Psoas muscle (tissue), 8 donors: Measurements from ENCODE around the gene LEUTX. TPM values are rescaled to one million over a fixed set of nuclear protein-coding genes. Genes with fewer than 3 reads are reported as not detected.

ENCODE experiments used
- ATAC-seq, 4 donors: fragments of 200-7000 bp; cut with Tn5 transposase; one replicate each; pipeline ENCODE4 v1.9.1; 2020; ENCODE audit warnings: moderate library complexity in 3 of 4, mild to moderate bottlenecking in 2 of 4
- DNase-seq, 2 donors: peaks; one replicate each; pipeline ENCODE4 v3.0.0-alpha.2; 2020
- H3K27ac ChIP-seq: fragments of 200-600 bp; one replicate; pipeline ENCODE4 v1.8.0; 2022
- H3K27me3 ChIP-seq, 3 donors: fragments of 200-600 bp in 1 of 3; one replicate each; pipeline versions ENCODE4 v1.6.1 to v1.8.0; 2013 to 2022; ENCODE audit warnings: low read length in 2 of 3, mild to moderate bottlenecking in 2 of 3, moderate library complexity in 1 of 3; ENCODE audit not compliant: insufficient read depth in 3 of 3
- H3K36me3 ChIP-seq, 2 donors: fragments of 200-600 bp in 1 of 2; one replicate each; pipeline versions ENCODE4 v1.6.1 to v1.8.0; 2013 to 2022; ENCODE audit warnings: low read depth in 1 of 2, mild to moderate bottlenecking in 1 of 2, moderate library complexity in 1 of 2; ENCODE audit not compliant: insufficient read depth in 1 of 2
- H3K4me1 ChIP-seq: fragments of 200-600 bp; one replicate; pipeline ENCODE4 v1.8.0; 2022
- H3K4me3 ChIP-seq: fragments of 200-600 bp; one replicate; pipeline ENCODE4 v1.8.0; 2022; ENCODE audit warnings: mild to moderate bottlenecking
- H3K9me3 ChIP-seq: fragments of 200-600 bp; one replicate; pipeline ENCODE4 v1.8.0; 2022
- CTCF ChIP-seq: fragments of 200-600 bp; IDR thresholded peaks from one replicate; pipeline ENCODE4 v1.8.0; 2022; ENCODE audit warnings: antibody characterized with exemption
- WGBS, 3 donors: extraction: QIAGEN DNeasy Blood & Tissue Kit; methylation state at CpG; one replicate each; pipeline versions ENCODE4 v1.1.6 to v1.1.7; 2013; 5-methylcytosine and 5-hydroxymethylcytosine counted together
- intact Hi-C, 2 donors: fragments of 100-400 bp; cut with DNase I; formaldehyde crosslinking; loops; one replicate each; pipeline versions ENCODE4 v1.11.0 to v1.14.2; 2022
- polyA plus RNA-seq, 3 donors: library from polyadenylated mRNA; stranded (reverse); fragments of 200-250 nt; gene quantifications; one replicate each; pipeline ENCODE4 v1.2.3, GENCODE V29; 2013
- total RNA-seq, 4 donors: library from RNA; stranded (reverse); fragmentation: NEBNext Ultra II Directional in 2 of 4; extraction: Animal tissue kit (Norgen Biotek cat#: 25700) in 2 of 4; gene quantifications; one replicate each; pipeline versions ENCODE4 v1.2.1 to v1.2.4, GENCODE V29; 2021 to 2023
- donor health status: healthy with polysubstance abuse.
- donor health status: DM: no; HTN: no; CAD: no; lungs with moderate emphysema.
- donor health status: Bipolar disorder and iron deficiency.
- donor health status: healthy.
- donor health status: DM: yes; HTN: yes; CAD: no.
- donor health status: DM: no; HTN: no; CAD: no.
- donor health status: DM: no; HTN: no; CAD: no.
- donor health status: DM: yes; HTN: yes; CAD: no.

LEUTX gene
- total and polyA plus RNA-seq, 7 donors: not detected

GRCh38 chr19:39817888-39818561 is 39.4 kb downstream of the LEUTX start:
- H3K27ac ChIP-seq: peak overlapping the region; percentile 91
- peak overlapping the region; percentile 50 for H3K4me3 ChIP-seq
- ATAC-seq (peak; percentile 52 to 70 (median 54)), DNase-seq (peak in 1 of 2 donors; percentile 66)
- H3K9me3 ChIP-seq: no peaks in the 10 kb centered on the region
- no peak for TF ChIP-seq CTCF
- peaks cover 0 to 13% of the 10 kb centered on the region in 2 donors for H3K36me3 ChIP-seq
- 34 to 47% (median 37%) methylated on average over 12 of the region's 12 CpGs for WGBS, 3 donors
- no peaks in the 10 kb centered on the region for H3K27me3 ChIP-seq
- intact Hi-C loops: loop anchor here in 1 of 2 donors (1.0 kb wide), 1 partner anchor 15 kb away; no protein-coding TSS in a partner anchor
- peaks cover 55% of the 10 kb centered on the region for H3K4me1 ChIP-seq

- no peak for TF ChIP-seq CTCF
- peaks cover 50% of the 10 kb centered on the region for H3K4me1 ChIP-seq
- H3K9me3 ChIP-seq: no peaks in the 10 kb centered on the region
- DNase-seq: no peak
- intact Hi-C loops: loop anchor here in 1 of 2 donors (1.0 kb wide), 1 partner anchor 15 kb away; no protein-coding TSS in a partner anchor
- ATAC-seq: peak in 3 of 4 donors; percentile 11 to 27 (median 17)
- peaks cover 0 to 13% of the 10 kb centered on the region in 2 donors for H3K36me3 ChIP-seq
- H3K27me3 ChIP-seq: no peaks in the 10 kb centered on the region
- peak overlapping the region; percentile 29 for H3K4me3 ChIP-seq
- H3K27ac ChIP-seq: peak overlapping the region; percentile 91
- WGBS, 3 donors: 53 to 78% (median 57%) methylated on average over 4 of the region's 4 CpGs
These were observed 40.0 kb downstream of the LEUTX start for GRCh38 chr19:39818626-39819097.

GRCh38 chr19:39819786-39820185 is 41.1 kb downstream of the LEUTX start:
- intact Hi-C loops: no loop called here
- Histone ChIP-seq H3K36me3 (peaks cover 0 to 13% of the 10 kb centered on the region in 2 donors), H3K4me3 (peak overlapping the region; percentile 80), H3K27me3 (no peaks in the 10 kb centered on the region), H3K27ac (peak overlapping the region; percentile 91), H3K9me3 (no peaks in the 10 kb centered on the region), H3K4me1 (peaks cover 47% of the 10 kb centered on the region)
- no peak for TF ChIP-seq CTCF
- WGBS, 3 donors: 61 to 70% (median 62%) methylated on average over 3 of the region's 3 CpGs
- DNase-seq (no peak), ATAC-seq (no peak)

GRCh38 chr19:39820696-39821095 is 42.0 kb downstream of the LEUTX start:
- Histone ChIP-seq H3K9me3 (no peaks in the 10 kb centered on the region), H3K36me3 (peaks cover 1 to 19% of the 10 kb centered on the region in 2 donors), H3K27me3 (no peaks in the 10 kb centered on the region), H3K4me3 (peak overlapping the region; percentile 80), H3K4me1 (peaks cover 53% of the 10 kb centered on the region), H3K27ac (peak overlapping the region; percentile 91)
- no peak for ATAC-seq
- intact Hi-C loops: no loop called here
- TF ChIP-seq CTCF: no peak
- no peak for DNase-seq
- WGBS, 3 donors: 88 to 94% (median 92%) methylated on average over 6 of the region's 6 CpGs
